ENCODE results near the gene CYBC1. TPM values are rescaled to one million over a fixed set of nuclear protein-coding genes. Genes with fewer than 3 reads are reported as not detected.

The CYBC1 gene
- total RNA-seq, 1 experiment from 2014 or later, result 71.7 TPM

DNA sequence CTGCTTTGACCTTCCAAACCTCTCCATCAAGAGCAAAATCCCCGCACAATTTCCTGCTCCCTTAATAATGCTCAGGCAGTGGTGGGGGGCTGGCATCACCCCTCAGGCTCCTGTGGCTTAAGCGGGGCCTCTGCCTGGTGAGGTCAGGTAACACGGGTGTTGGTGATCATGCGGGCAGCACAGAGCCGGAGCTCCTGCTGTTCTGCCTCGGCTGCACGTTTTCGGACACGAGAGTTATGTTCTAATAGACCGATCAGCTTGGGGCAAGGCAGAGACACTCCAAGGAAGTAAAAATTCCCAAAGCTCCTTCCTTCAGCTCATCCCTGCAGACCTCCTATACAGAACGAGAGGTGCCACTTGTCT is 14.0 kb upstream of the CYBC1 start:
- no peaks in the 10 kb centered on the region for H3K27me3 Mint-ChIP-seq (ENCODE audit: low read depth)
- no peaks in the 10 kb centered on the region for H3K9me3 Mint-ChIP-seq
- no peak for DNase-seq (ENCODE audit: low spot score)
- H3K27ac Mint-ChIP-seq, result no peak overlapping the region
- TF ChIP-seq TCF7 (CRISPR knock-in tag; IDR thresholded peaks at IDR 0.05; ENCODE audit: low read depth), result no peak
- no peak for TF ChIP-seq ZNF138 (CRISPR knock-in tag; conservative IDR thresholded peaks at IDR 0.05)
- TF ChIP-seq, protein P1, sequence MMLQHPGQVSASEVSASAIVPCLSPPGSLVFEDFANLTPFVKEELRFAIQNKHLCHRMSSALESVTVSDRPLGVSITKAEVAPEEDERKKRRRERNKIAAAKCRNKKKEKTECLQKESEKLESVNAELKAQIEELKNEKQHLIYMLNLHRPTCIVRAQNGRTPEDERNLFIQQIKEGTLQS (CRISPR knock-in tag; conservative IDR thresholded peaks at IDR 0.05), result no peak
- TF ChIP-seq MAX (CRISPR knock-in tag; IDR thresholded peaks at IDR 0.05), result no peak
- TF ChIP-seq, protein P2, sequence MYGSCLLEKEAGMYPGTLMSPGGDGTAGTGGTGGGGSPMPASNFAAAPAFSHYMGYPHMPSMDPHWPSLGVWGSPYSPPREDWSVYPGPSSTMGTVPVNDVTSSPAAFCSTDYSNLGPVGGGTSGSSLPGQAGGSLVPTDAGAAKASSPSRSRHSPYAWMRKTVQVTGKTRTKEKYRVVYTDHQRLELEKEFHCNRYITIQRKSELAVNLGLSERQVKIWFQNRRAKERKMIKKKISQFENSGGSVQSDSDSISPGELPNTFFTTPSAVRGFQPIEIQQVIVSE (CRISPR knock-in tag; IDR thresholded peaks at IDR 0.05; ENCODE audit: borderline replicate concordance), result no peak
- TF ChIP-seq AFF4 (CRISPR knock-in tag; IDR thresholded peaks at IDR 0.05; ENCODE audit: borderline replicate concordance), result no peak
- TF ChIP-seq, protein P3, sequence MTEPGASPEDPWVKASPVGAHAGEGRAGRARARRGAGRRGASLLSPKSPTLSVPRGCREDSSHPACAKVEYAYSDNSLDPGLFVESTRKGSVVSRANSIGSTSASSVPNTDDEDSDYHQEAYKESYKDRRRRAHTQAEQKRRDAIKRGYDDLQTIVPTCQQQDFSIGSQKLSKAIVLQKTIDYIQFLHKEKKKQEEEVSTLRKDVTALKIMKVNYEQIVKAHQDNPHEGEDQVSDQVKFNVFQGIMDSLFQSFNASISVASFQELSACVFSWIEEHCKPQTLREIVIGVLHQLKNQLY (CRISPR knock-in tag; IDR thresholded peaks at IDR 0.05), result no peak
- TF ChIP-seq NFATC4 (CRISPR knock-in tag; IDR thresholded peaks at IDR 0.05), result no peak
- no peak for TF ChIP-seq JAZF1 (CRISPR knock-in tag; IDR thresholded peaks at IDR 0.05)
- TF ChIP-seq TP53 (CRISPR knock-in tag; IDR thresholded peaks at IDR 0.05), result no peak
- no peak for TF ChIP-seq GABPB1 (CRISPR knock-in tag; IDR thresholded peaks at IDR 0.05)
- no peak for TF ChIP-seq SMAD4 (CRISPR knock-in tag; IDR thresholded peaks at IDR 0.05)
- TF ChIP-seq, protein P4, sequence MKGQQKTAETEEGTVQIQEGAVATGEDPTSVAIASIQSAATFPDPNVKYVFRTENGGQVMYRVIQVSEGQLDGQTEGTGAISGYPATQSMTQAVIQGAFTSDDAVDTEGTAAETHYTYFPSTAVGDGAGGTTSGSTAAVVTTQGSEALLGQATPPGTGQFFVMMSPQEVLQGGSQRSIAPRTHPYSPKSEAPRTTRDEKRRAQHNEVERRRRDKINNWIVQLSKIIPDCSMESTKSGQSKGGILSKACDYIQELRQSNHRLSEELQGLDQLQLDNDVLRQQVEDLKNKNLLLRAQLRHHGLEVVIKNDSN (CRISPR knock-in tag; IDR thresholded peaks at IDR 0.05), result no peak
- no peak for TF ChIP-seq NFYB (CRISPR knock-in tag; conservative IDR thresholded peaks at IDR 0.05; ENCODE audit: low read depth)
- TF ChIP-seq IRF2 (CRISPR knock-in tag; IDR thresholded peaks at IDR 0.05; ENCODE audit: borderline replicate concordance, low read depth), result no peak
- TF ChIP-seq, protein P5, sequence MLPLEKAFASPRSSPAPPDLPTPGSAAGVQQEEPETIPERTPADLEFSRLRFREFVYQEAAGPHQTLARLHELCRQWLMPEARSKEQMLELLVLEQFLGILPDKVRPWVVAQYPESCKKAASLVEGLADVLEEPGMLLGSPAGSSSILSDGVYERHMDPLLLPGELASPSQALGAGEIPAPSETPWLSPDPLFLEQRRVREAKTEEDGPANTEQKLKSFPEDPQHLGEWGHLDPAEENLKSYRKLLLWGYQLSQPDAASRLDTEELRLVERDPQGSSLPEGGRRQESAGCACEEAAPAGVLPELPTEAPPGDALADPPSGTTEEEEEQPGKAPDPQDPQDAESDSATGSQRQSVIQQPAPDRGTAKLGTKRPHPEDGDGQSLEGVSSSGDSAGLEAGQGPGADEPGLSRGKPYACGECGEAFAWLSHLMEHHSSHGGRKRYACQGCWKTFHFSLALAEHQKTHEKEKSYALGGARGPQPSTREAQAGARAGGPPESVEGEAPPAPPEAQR (CRISPR knock-in tag; IDR thresholded peaks at IDR 0.05), result no peak
- no peak for TF ChIP-seq MXD4 (CRISPR knock-in tag; IDR thresholded peaks at IDR 0.05; ENCODE audit: borderline replicate concordance)
- no peak for TF ChIP-seq ELF4 (CRISPR knock-in tag; IDR thresholded peaks at IDR 0.05; ENCODE audit: low read depth)
- H3K36me3 Mint-ChIP-seq, result peaks cover 63% of the 10 kb centered on the region
- no peak for ATAC-seq
- no peaks in the 10 kb centered on the region for H3K4me1 Mint-ChIP-seq
- CTCF ChIA-PET, result no interaction called here
- no peak overlapping the region for H3K4me3 Mint-ChIP-seq
- POLR2A ChIA-PET, result no interaction called here

All from WTC11 (cell line).